Ectodermal cell (in vitro differentiated cells): ENCODE data around the gene CNOT6L.

Source experiments
- H3K27ac ChIP-seq: 2 replicates; pipeline ENCODE4 v1.7.0; 2013; ENCODE audit warnings: mild to moderate bottlenecking, low read depth, low read length; ENCODE audit not compliant: insufficient read depth, poor library complexity, severe bottlenecking
- H3K27me3 ChIP-seq: 2 replicates; pipeline ENCODE4 v1.7.0; 2013; ENCODE audit warnings: mild to moderate bottlenecking, low read length; ENCODE audit not compliant: insufficient read depth, control insufficient read depth, poor library complexity, severe bottlenecking
- H3K36me3 ChIP-seq: one replicate; pipeline ENCODE4 v1.7.0; 2013; ENCODE audit warnings: low read length; ENCODE audit not compliant: control insufficient read depth, insufficient read depth
- H3K4me1 ChIP-seq: one replicate; pipeline ENCODE4 v1.7.0; 2013; ENCODE audit warnings: low read length; ENCODE audit not compliant: control insufficient read depth, insufficient read depth
- H3K4me3 ChIP-seq: 2 replicates; pipeline ENCODE4 v1.7.0; 2013; ENCODE audit warnings: low read depth, low read length, control low read depth; ENCODE audit not compliant: insufficient read depth
- H3K9me3 ChIP-seq: 2 replicates; pipeline ENCODE4 v1.7.0; 2013; ENCODE audit warnings: mild to moderate bottlenecking, low read length, moderate library complexity; ENCODE audit not compliant: control insufficient read depth
- WGBS, 2 experiments: methylation state at CpG; one replicate each; pipeline ENCODE4 v1.1.7; 2013; ENCODE audit warnings: missing lambda C conversion rate in 2 of 2; 5-methylcytosine and 5-hydroxymethylcytosine counted together

Gene CNOT6L

DNA sequence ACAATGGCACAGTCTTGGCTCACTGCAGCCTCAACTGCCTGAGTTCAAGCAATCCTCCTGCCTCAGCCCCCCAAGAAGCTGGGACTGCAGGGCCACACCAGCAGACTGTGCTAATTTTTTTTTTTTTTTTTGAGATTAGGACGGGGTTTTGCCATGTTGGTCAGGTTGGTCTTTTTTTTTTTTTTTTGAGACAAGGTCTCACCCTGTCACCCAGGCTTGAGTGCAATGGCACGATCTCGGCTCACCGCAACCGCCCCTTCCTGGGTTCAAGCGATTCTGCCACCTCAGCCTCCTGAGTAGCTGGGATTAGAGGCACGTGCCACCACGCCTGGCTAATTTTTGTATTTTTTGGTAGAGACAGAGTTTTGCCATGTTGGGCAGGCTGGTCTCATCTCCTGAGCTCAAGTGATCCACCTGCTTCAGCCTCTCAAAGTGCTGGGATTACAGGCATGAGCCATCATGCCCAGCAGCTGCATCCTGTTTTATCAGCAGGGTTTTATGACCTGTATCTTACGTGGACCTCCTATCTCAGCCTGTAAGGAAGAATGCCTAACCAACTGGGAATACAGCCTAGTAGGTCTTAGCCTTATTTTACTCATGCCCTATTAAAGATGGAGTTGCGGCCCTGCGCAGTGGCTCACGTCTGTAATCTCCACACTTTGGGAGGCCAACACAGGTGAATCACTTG, 30.3 kb upstream of the CNOT6L start:
- H3K4me1 ChIP-seq, result no peaks in the 10 kb centered on the region
- WGBS, 2 experiments, result 91 to 94% methylated on average over 12 of the region's 12 CpGs
- no peaks in the 10 kb centered on the region for H3K36me3 ChIP-seq
- H3K9me3 ChIP-seq, result no peaks in the 10 kb centered on the region
- H3K27me3 ChIP-seq, result no peaks in the 10 kb centered on the region
- H3K4me3 ChIP-seq, result no peak overlapping the region
- H3K27ac ChIP-seq, result no peak overlapping the region

DNA sequence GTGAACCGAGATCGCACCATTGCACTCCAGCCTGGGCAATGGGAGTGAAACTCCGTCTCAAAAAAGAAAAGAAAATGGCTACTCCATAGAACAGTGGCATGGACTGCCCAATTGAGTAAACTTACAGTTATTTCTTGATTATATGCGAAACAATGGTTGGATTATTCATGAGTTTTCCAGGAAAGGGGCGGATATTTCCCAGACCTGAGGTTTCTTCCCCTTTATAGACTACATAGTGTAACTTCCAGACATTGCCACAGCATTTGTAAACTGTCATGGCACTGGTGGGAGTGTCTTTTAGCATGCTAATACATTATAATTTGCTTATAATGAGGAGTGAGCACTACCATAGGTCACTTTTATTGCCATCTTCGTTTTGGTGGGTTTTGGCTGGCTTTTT, 29.3 kb upstream of the CNOT6L start:
- no peak overlapping the region for H3K27ac ChIP-seq
- H3K4me3 ChIP-seq, result no peak overlapping the region
- 94 to 95% methylated on average over 6 of the region's 6 CpGs for WGBS, 2 experiments
- no peaks in the 10 kb centered on the region for H3K9me3 ChIP-seq
- H3K27me3 ChIP-seq, result no peaks in the 10 kb centered on the region
- H3K4me1 ChIP-seq, result no peaks in the 10 kb centered on the region
- H3K36me3 ChIP-seq, result no peaks in the 10 kb centered on the region

DNA sequence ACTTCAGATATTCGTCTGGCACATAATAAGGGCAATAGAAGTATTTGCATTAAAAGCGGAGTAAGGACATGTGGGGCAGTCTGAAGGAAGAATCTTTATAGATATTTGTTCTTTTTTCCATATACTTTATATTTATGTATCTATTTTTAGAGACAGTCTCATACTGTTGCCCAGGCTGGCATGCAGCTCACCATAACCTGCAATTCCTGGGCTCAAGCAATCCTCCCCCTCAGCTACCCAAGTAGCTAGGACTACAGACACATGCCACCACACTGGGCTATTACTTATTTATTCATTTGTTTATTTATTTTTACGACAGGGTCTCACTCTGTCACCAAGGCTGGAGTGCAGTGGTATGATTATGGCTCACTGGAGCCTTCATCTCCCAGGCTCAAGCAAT, 26.8 kb upstream of the CNOT6L start:
- H3K27me3 ChIP-seq, result no peaks in the 10 kb centered on the region
- H3K9me3 ChIP-seq, result no peaks in the 10 kb centered on the region
- WGBS, 2 experiments, result 82 to 85% methylated on average over 1 of the region's 3 CpGs
- H3K4me3 ChIP-seq, result no peak overlapping the region
- H3K27ac ChIP-seq, result no peak overlapping the region
- no peaks in the 10 kb centered on the region for H3K36me3 ChIP-seq
- H3K4me1 ChIP-seq, result no peaks in the 10 kb centered on the region

DNA sequence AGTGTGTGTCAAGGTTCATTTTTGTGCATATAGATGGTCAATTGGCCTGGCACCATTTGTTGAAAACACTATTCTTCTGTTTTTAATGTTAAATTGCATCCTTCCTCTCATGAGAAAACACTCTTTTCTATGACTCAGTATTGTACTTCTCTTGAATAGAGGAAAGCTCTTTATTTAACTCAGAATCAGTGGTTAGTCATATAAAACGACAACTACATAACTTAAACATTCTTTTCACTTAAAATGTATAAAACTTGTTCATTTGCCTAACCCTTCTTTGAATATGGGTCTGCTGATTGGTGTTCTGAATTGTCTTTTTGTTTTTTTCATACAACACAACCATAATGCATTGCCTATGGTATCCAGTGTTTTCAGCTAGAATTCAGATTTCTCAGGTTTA, 26.2 kb upstream of the CNOT6L start:
- H3K27me3 ChIP-seq, result no peaks in the 10 kb centered on the region
- no peaks in the 10 kb centered on the region for H3K36me3 ChIP-seq
- no peaks in the 10 kb centered on the region for H3K4me1 ChIP-seq
- H3K4me3 ChIP-seq, result no peak overlapping the region
- no peak overlapping the region for H3K27ac ChIP-seq
- H3K9me3 ChIP-seq, result no peaks in the 10 kb centered on the region
- WGBS, 2 experiments, result 86% methylated on average over 1 of the region's 1 CpG; no CpG with 5 or more reads in 1 of the 2 experiments

DNA sequence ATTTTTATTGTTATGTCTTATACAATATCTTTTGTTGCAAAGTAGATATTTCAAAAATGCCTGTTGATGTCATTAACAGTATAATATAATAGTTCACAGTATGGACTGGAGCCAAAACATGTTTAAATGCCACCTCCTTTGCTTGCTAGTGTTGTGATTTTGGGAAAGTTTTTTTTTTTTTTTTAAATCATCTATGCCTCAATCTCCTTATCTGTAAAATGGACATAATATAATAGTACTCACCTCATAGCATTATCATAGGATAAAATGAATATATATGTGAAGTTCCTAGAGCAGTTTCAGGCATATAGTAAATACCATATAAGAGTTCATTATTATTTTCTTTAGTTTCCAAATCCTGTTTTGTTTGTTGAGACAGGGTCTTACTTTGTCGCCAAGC, 25.2 kb upstream of the CNOT6L start:
- H3K9me3 ChIP-seq, result no peaks in the 10 kb centered on the region
- no peaks in the 10 kb centered on the region for H3K36me3 ChIP-seq
- no peak overlapping the region for H3K4me3 ChIP-seq
- H3K27me3 ChIP-seq, result no peaks in the 10 kb centered on the region
- no peaks in the 10 kb centered on the region for H3K4me1 ChIP-seq
- WGBS, 2 experiments, result 88 to 90% methylated on average over 1 of the region's 1 CpG
- no peak overlapping the region for H3K27ac ChIP-seq

DNA sequence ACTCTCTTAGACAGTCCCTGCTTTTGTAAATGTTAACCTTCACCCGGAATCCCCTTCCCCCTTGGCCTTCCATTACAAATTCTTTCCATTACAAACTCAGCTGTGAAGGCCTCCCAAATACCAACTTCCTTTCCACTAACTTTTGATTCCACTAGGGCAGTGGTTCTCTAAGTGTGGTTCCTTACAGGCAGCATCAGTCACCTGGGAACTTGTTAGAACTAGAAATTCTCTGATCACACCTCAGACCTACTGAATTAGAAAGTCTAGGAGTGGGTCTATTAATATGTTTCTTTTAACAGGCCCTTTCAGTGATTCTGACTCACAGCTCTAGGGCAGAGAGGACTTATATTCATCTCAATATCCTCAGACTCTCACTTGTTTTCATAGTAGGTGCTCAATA, 24.5 kb upstream of the CNOT6L start:
- no peaks in the 10 kb centered on the region for H3K27me3 ChIP-seq
- WGBS, 2 experiments, result 68 to 78% methylated on average over 1 of the region's 1 CpG
- H3K4me1 ChIP-seq, result no peaks in the 10 kb centered on the region
- no peaks in the 10 kb centered on the region for H3K36me3 ChIP-seq
- H3K4me3 ChIP-seq, result no peak overlapping the region
- H3K27ac ChIP-seq, result no peak overlapping the region
- no peaks in the 10 kb centered on the region for H3K9me3 ChIP-seq

DNA sequence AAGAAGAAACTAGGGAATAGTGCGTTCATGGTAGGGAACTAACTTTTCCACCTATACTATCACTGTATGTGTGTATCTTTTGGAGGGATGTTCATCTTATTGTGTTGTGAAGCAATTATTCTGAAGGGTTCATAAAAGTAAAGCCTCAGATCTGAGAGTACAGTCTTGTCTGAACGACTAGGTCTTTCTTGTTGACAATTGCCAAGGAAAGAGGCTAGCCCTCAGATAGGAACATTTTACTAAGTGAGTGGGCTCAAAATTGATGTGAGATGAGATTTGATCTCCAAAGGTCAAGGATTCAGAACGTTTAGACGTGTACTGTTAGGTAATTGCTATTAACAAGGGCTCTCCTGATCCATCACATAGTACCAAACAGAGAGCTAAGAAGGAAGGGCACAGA, 15.2 kb upstream of the CNOT6L start:
- no peaks in the 10 kb centered on the region for H3K36me3 ChIP-seq
- no peak overlapping the region for H3K27ac ChIP-seq
- H3K4me3 ChIP-seq, result no peak overlapping the region
- H3K27me3 ChIP-seq, result no peaks in the 10 kb centered on the region
- no peaks in the 10 kb centered on the region for H3K9me3 ChIP-seq
- WGBS, 2 experiments, result 71 to 91% methylated on average over 3 of the region's 4 CpGs
- no peaks in the 10 kb centered on the region for H3K4me1 ChIP-seq

DNA sequence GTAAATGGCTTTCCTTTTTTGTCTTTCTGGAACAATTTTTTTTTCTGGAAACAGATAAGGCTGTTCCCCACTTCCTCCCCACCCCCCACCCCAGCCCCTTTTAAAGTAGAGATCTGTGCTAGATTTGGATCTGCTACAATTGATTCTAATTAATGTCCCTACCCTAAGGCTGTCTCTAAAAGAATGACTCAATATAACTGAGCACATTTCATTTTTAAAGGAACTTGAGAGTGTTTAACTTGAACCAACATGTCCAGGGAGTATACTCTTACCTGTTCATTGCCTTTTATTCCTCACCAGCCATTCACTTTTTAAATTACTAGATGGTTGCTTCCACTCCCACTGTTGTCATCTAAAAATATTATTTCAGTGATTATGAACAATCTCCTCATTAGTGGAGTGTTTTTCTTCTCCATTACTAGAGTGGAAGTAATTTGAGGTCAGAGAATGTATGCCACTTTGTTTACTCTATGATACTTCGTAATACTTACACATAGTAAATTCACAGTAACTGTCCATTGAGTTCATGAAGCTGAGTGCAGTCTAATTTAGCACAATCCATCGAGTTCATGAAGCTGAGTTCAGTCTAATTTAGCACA, 14.1 kb upstream of the CNOT6L start:
- Histone ChIP-seq H3K4me1 (no peaks in the 10 kb centered on the region), H3K27ac (no peak overlapping the region), H3K9me3 (no peaks in the 10 kb centered on the region), H3K4me3 (no peak overlapping the region), H3K36me3 (no peaks in the 10 kb centered on the region), H3K27me3 (no peaks in the 10 kb centered on the region)
- WGBS, 2 experiments, result 87% methylated on average over 2 of the region's 2 CpGs; no CpG with 5 or more reads in 1 of the 2 experiments

DNA sequence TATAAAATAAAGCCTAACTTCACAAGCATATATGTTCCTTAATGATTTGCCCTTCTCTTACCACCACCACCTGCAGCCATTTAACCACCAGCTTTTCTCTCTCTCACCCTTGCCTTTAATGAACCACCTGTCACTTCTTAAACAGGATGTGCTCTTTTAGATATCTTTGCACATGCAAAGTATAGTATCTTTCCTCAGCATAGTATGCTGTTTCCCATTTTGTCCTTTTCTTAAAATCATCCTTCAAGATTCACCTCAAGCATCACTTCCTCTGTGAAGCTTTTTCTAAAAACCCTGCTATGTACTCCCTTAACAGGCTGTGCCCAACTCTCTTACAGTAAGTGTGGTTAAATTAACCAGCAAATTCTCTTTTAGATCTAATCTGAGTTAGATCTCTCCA, 8.2 kb upstream of the CNOT6L start:
- no peak overlapping the region for H3K4me3 ChIP-seq
- H3K27ac ChIP-seq, result no peak overlapping the region
- no peaks in the 10 kb centered on the region for H3K9me3 ChIP-seq
- no peaks in the 10 kb centered on the region for H3K36me3 ChIP-seq
- H3K4me1 ChIP-seq, result no peaks in the 10 kb centered on the region
- H3K27me3 ChIP-seq, result no peaks in the 10 kb centered on the region

DNA sequence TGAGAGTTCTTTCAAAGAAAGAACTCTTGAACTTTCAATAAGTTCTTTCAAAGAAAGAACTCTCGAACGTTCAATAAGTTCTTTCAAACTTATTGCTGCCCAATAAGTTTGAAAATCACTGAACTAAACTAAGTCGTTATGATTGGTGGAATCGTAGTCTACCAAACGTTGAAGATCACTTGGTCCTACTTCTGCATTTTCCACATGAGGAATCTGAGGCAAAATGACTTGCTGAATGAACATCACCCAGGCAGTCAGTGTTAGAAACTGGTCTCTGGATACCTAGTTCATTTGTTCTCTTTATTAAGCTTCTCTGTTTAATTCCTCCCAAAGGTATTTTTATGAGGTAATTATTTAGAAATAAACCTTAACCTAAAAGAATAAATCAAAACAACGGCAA, 7.1 kb upstream of the CNOT6L start:
- no peak overlapping the region for H3K27ac ChIP-seq
- peaks cover 2% of the 10 kb centered on the region for H3K27me3 ChIP-seq
- H3K4me3 ChIP-seq, result no peak overlapping the region
- H3K9me3 ChIP-seq, result no peaks in the 10 kb centered on the region
- no peaks in the 10 kb centered on the region for H3K36me3 ChIP-seq
- H3K4me1 ChIP-seq, result no peaks in the 10 kb centered on the region
- 81% methylated on average over 6 of the region's 6 CpGs for WGBS, 2 experiments
